GM21515 (cell line): ENCODE data around the gene ANKS1B.
A peak's percentile ranks its signal among the peaks of the same experiment; 100 is the strongest.
"Not testable (repeated sequence)": the region's sequence is repeated elsewhere in the genome, so short reads cannot be mapped to it uniquely, and the experiment has no call there.

Experiments
- ATAC-seq: cut with Tn5 transposase; IDR thresholded peaks from one replicate; pipeline ENCODE4 v1.9.1; 2021; ENCODE audit not compliant: unreplicated experiment

The ANKS1B gene

GRCh38 chr12:99034201-99034600, 950.5 kb downstream of the ANKS1B start:
- not testable (repeated sequence) for ATAC-seq

- no peak for ATAC-seq
Measured at GRCh38 chr12:99029511-99030271, 955.0 kb downstream of the ANKS1B start.

GRCh38 chr12:99027461-99027860, 957.3 kb downstream of the ANKS1B start:
- ATAC-seq: no peak

- ATAC-seq: no peak
Measured at GRCh38 chr12:99027055-99027393, 957.7 kb downstream of the ANKS1B start.

GRCh38 chr12:99026332-99027054, 958.2 kb downstream of the ANKS1B start:
- ATAC-seq: peak; percentile 62

GRCh38 chr12:99024870-99025269, 959.9 kb downstream of the ANKS1B start:
- ATAC-seq: no peak

GRCh38 chr12:99024191-99024590, 960.5 kb downstream of the ANKS1B start:
- ATAC-seq: no peak

GRCh38 chr12:99020871-99021270, 963.9 kb downstream of the ANKS1B start:
- ATAC-seq: no peak

GRCh38 chr12:99019798-99020197, 964.9 kb downstream of the ANKS1B start:
- no peak for ATAC-seq

GRCh38 chr12:99017971-99018370, 966.8 kb downstream of the ANKS1B start:
- no peak for ATAC-seq

- no peak for ATAC-seq
Measured at GRCh38 chr12:99009654-99010296, 975.0 kb downstream of the ANKS1B start.

- no peak for ATAC-seq
Measured at GRCh38 chr12:99005601-99006000, 979.1 kb downstream of the ANKS1B start.

GRCh38 chr12:99004799-99005466, 979.8 kb downstream of the ANKS1B start:
- no peak for ATAC-seq

GRCh38 chr12:99002731-99003130, 982.0 kb downstream of the ANKS1B start:
- ATAC-seq: no peak

GRCh38 chr12:99002156-99002555, 982.6 kb downstream of the ANKS1B start:
- ATAC-seq: no peak

- no peak for ATAC-seq
Measured at GRCh38 chr12:98999559-98999958, 985.2 kb downstream of the ANKS1B start.

GRCh38 chr12:98998697-98999299, 985.9 kb downstream of the ANKS1B start:
- ATAC-seq: peak; percentile 88

- ATAC-seq: no peak
Measured at GRCh38 chr12:98997899-98998298, 986.8 kb downstream of the ANKS1B start.

- ATAC-seq: no peak
Measured at GRCh38 chr12:98990648-98991047, 994.1 kb downstream of the ANKS1B start.

GRCh38 chr12:98985156-98985555, 999.6 kb downstream of the ANKS1B start:
- no peak for ATAC-seq

- ATAC-seq: no peak
Measured at GRCh38 chr12:98983647-98984046, 1001.1 kb downstream of the ANKS1B start.
